22Rv1 (cell line): Measurements from ENCODE around the gene NFIA.
A peak's percentile ranks its signal among the peaks of the same experiment; 100 is the strongest.

Source experiments
- H3K27ac ChIP-seq: fragments of 450-650 bp; 2 replicates; pipeline ENCODE4 v1.5.1; 2017
- ZFX ChIP-seq: fragments of 450-650 bp; IDR thresholded peaks from 2 replicates; pipeline ENCODE4 v1.6.1; 2017; ENCODE audit warnings: antibody characterized with exemption, borderline replicate concordance
- TF ChIP-seq, protein P1 (sequence below): fragments of 450-650 bp; IDR thresholded peaks from 2 replicates; pipeline ENCODE4 v1.5.1; 2017; ENCODE audit warnings: mild to moderate bottlenecking

Gene NFIA

DNA sequence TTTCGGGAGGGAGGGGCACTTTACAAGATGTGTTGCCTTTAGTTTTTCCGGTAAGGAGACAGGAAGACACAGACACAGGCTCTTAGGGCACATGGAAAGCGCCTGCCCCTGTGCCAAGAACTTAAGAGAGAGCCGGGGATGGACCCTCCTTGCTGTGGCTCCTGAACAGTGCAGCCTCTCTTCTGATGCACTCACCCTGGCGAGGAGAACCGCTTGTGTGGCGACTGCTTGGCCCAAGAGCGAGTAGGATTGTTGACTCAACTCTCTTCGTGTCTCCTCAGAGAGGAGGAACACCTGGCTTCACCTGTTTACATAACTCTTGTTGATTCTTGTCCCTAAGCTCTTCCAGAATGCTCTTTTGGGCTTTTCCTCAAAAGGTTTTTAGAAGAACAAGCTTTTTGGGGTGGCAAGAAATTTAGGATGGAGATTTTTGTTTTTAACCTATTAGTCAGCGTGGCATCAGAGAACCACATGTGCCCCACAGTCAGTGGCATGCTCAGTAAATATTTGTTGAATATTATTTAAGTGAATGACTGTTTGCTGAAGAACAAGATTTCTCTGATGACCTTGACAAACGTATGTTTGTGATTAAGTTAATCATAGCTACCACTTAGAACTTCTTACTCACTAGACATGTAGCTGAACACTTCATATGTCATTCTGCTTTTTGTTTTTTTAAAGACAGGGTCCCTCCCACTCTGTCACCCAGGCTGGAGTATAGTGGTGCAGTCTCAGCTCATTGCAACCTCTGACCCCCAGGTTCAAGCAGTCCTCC, 60.6 kb downstream of the NFIA start:
- TF ChIP-seq ZFX: no peak
- TF ChIP-seq, protein P1, sequence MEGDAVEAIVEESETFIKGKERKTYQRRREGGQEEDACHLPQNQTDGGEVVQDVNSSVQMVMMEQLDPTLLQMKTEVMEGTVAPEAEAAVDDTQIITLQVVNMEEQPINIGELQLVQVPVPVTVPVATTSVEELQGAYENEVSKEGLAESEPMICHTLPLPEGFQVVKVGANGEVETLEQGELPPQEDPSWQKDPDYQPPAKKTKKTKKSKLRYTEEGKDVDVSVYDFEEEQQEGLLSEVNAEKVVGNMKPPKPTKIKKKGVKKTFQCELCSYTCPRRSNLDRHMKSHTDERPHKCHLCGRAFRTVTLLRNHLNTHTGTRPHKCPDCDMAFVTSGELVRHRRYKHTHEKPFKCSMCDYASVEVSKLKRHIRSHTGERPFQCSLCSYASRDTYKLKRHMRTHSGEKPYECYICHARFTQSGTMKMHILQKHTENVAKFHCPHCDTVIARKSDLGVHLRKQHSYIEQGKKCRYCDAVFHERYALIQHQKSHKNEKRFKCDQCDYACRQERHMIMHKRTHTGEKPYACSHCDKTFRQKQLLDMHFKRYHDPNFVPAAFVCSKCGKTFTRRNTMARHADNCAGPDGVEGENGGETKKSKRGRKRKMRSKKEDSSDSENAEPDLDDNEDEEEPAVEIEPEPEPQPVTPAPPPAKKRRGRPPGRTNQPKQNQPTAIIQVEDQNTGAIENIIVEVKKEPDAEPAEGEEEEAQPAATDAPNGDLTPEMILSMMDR: no peak
- H3K27ac ChIP-seq: peak overlapping the region; percentile 93

DNA sequence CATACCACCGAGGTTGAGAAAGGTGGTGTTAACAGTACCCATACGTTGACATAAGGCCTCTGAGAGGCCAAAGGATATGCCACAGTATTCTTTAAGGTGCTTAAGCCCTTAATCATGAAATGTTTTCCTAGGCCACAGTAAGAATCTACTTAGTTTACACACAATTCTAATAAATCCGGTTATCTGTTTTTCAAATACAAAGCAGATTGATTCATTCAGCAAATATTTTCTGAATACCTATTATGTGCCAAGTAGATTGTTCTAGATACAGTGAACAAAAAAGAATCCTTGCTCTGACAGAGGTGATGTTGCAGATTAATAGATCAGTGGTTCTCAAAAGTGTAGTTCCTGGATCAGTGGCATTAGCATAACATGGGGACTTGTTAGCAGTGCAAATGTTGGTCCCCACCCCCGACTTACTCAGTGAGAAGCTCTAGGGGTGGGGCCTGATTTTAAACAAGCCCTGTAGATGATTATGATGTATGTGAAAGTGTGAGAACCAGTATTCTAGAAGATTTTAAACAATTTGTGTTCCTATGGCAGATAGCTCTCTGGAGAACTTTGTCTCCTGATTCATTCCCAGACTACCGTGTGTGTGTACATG, 61.6 kb downstream of the NFIA start:
- no peak for TF ChIP-seq ZFX

DNA sequence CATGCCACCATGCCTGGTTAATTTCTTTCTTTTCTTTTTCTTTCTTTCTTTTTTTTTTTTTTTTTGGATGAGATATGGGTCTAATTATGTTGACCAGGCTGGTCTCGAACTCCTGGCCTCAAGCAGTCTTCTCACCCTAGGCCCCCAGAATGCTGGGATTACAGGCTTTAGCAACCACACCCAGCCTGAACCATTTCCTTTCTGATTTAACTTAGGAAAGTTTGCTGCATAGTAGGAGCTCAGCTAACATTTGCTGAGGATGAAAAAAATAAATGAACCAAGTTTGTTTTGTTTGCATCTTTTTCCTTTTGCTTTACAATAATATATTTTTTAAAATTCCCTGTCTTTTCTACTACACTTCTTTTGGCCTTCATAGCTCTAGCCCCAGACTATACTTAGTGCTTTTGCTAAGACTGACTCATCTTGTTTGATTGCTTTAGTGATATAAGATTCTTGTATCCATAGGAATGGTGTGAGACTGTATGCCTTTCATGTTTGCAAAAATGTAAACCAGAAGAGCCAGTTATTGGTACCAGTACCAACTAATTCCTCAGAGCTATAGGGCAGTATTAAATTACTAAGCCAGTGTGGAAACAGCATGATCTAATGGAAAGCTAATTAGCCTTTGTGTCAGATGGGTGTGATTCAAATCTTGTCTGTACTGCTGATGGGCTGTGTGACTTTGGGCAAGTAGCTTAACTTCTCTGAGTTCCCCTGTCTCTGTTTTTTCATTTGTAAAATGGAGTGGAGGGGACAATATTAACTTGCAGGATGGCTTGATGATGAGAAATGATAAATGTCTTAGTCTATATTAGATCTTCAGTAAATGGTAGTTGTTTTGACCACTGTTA, 66.9 kb downstream of the NFIA start:
- no peak for TF ChIP-seq ZFX
- TF ChIP-seq, protein P1: no peak
- H3K27ac ChIP-seq: no peak overlapping the region

More for the DNA sequence above, 61.6 kb downstream of the NFIA start:
- H3K27ac ChIP-seq: peak overlapping the region; percentile 93

DNA sequence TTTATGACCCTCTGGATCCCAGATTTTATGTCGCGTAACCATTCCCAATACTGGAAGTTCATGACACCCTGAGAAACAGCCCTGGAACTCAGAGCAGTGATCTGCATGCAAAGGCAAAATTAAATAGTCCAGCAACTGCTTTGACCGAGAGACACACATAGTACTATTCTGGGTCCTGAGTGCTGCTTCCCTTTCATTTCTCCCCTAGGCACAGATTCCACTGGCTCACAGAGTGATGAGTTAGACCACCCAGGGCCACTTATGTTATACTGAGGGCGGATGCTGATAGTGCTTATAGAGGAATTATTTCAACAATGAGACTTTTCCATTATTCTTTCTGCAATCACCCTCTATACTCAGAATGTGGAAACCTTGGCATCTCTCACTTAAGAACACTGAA, 69.2 kb downstream of the NFIA start:
- TF ChIP-seq, protein P1: no peak
- no peak for TF ChIP-seq ZFX
- H3K27ac ChIP-seq: no peak overlapping the region

DNA sequence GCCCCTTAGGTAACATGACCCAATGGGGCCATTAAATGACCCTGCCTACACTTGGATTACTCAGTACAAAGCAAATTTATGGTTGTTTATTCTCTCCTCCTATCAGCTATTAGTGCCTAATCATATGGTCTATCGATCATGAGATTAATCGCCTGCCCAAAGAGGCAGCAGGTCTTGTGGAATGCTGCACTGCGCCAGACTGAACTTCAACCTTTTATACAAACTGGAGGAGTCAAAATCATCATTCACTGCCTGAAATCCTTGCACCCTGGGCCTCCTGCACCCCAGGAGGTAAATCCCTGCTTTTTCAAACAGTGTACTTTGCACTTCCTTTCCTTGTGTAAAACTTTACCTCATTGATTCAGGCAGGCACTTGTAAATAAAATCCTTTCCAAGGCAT, 69.7 kb downstream of the NFIA start:
- no peak overlapping the region for H3K27ac ChIP-seq
- TF ChIP-seq, protein P1: no peak
- TF ChIP-seq ZFX: no peak

DNA sequence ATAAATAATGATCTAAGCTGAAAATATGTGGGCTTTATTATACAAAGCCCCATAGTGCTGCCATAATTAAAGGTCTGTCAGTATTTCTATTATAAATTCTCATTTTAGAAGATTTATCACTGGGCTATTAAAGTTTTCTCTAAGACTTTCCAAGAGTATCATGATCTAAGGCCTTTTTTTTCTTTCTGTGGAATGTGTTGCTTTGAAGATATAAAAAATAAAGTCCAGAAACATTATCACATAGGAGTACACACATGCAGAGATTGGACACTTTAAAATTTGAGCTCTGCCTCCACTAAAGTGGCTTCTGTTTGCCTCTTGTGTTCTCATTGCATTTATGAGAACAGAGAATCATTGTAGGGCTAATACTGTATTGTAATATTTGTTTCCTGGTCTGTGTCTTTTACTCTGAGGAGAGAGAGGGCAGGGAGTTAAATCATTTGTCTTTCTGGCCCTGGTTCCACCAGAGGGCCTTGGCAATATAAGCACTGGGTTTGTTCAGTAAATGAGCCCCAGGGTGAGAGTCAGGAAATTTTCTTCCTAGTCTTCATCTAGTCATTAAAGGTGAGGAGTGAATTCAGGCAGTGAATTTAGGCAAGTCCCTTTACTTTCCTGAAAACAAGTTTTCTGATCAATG, 70.2 kb downstream of the NFIA start:
- TF ChIP-seq ZFX: no peak
- no peak overlapping the region for H3K27ac ChIP-seq

DNA sequence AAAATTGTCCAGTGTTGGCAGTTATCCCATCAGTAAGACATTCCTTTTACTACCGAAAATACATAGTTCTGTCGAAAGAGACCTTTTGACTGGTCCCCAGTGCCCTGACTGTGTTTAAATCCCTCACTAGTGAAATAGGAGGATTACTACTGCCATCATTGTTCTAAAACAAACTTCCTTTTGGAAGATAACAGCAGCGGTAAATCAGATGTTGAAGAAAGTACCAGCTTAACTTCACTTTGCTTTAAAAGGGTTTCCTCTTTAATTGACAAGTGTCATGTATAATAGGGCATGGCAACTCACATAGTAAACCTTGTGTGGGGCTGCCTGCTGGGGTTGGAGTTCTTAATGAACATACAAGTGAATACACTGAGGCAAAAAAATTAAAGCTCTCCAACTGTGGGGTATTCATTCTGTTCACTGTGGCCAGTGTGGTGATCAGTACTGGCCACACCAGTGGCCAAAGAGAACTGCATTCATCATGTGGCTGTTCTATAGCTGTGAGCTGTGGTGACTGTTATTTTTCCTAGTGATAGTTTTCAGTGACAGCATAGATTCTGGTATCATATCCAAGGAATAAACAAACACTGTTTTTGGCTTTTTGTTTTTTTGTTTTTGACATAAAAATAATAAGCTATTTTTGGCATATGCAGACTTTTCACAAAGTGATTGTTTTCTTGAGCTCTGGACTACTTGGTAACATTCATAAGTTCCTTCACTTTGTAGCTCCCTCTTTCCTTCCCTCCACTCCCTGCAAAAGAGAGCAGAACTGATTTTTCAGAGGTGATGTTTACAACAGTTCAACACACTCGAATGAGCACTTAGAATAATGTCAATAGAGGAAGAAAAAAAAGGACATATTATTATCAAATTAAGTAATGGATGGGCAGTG, 74.5 kb downstream of the NFIA start:
- TF ChIP-seq, protein P1: no peak
- no peak for TF ChIP-seq ZFX
- H3K27ac ChIP-seq: no peak overlapping the region
